HepG2 (cell line): Measurements from ENCODE around the gene ST3GAL5. TPM values are rescaled to one million over a fixed set of nuclear protein-coding genes. Genes with fewer than 3 reads are reported as not detected.

Experiments
- ATAC-seq: fragments of 200-7000 bp; cut with Tn5 transposase; 3 replicates; pipeline ENCODE4 v1.9.1; 2020; ENCODE audit warnings: mild to moderate bottlenecking, moderate library complexity
- BruUV-seq: library from RNA; stranded (reverse); fragments of 400-500 nt; replicated peaks from 2 replicates; lab custom pipeline; 2021; lab: Mats Ljungman, UMichigan
- CTCF ChIA-PET: fragments of 300-600 bp; formaldehyde crosslinking; extraction: SDS; loops from one replicate; lab custom pipeline; 2021; ENCODE audit warnings: low total read pairs, inconsistent platforms, low intra/inter-chr PET ratio; lab: Yijun Ruan, JAX
- POLR2A ChIA-PET: fragments of 350-600 bp; sonication (Branson Sonifier 250); formaldehyde crosslinking; loops from one replicate; lab custom pipeline; 2020; ENCODE audit warnings: antibody characterized with exemption, inconsistent platforms; lab: Yijun Ruan, JAX
- DNase-seq: peaks from one replicate; pipeline ENCODE4 v3.0.0-alpha.2; 2015; ENCODE audit warnings: low spot score
- FAIRE-seq: peaks from 3 replicates; lab custom pipeline; 2011; peaks lifted over from hg19 to GRCh38; lab: Jason Lieb, UNC
- H2AFZ ChIP-seq: one replicate; pipeline ENCODE4 v1.6.1; 2011; ENCODE audit warnings: low read length, inconsistent platforms
- H3K27ac ChIP-seq: fragments of 300-600 bp; 3 replicates; pipeline ENCODE4 v1.8.0; 2011; ENCODE audit warnings: mixed run types, mild to moderate bottlenecking, mixed read lengths, low read length, inconsistent platforms; ENCODE audit not compliant: insufficient read depth; ENCODE audit errors: extremely low read length
- H3K27me3 ChIP-seq, 2 experiments: fragments of 200-600 bp in 1 of 2; 2 replicates in 1 of 2; 3 replicates in 1 of 2; pipeline versions ENCODE4 v1.6.0 to v1.8.0; 2011; ENCODE audit warnings: low read length in 2 of 2, mild to moderate bottlenecking in 2 of 2, moderate library complexity in 2 of 2, inconsistent platforms in 1 of 2; ENCODE audit not compliant: insufficient read depth in 2 of 2, control insufficient read depth in 1 of 2
- H3K36me3 ChIP-seq, 2 experiments: fragments of 200-600 bp in 1 of 2; replicated peaks in 1 of 2; 2 replicates in 1 of 2; 3 replicates in 1 of 2; pipeline versions ENCODE4 v1.5.1 to v1.8.0; 2011; ENCODE audit warnings: low read length in 2 of 2, inconsistent platforms in 1 of 2; ENCODE audit not compliant: insufficient read depth in 2 of 2, control insufficient read depth in 1 of 2
- H3K4me1 ChIP-seq: 2 replicates; pipeline ENCODE4 v1.5.1; 2012; ENCODE audit warnings: low read length, inconsistent platforms; ENCODE audit not compliant: insufficient read depth
- H3K4me2 ChIP-seq: 2 replicates; pipeline ENCODE4 v1.6.0; 2011; ENCODE audit warnings: low read depth, low read length, inconsistent platforms
- H3K4me3 ChIP-seq, 3 experiments: fragments of 200-600 bp in 1 of 3; sonication (generic), shearing (Covaris generic) in 1 of 3; replicated peaks in 1 of 3; 2 replicates each; pipeline ENCODE4 v1.5.1; 2011 to 2016; ENCODE audit warnings: low read length in 3 of 3, inconsistent platforms in 2 of 3, low read depth in 2 of 3, mild to moderate bottlenecking in 2 of 3, control low read depth in 1 of 3, mixed read lengths in 1 of 3; ENCODE audit not compliant: insufficient read depth in 1 of 3
- H3K79me2 ChIP-seq: one replicate; pipeline ENCODE4 v1.6.1; 2011; ENCODE audit warnings: low read length, inconsistent platforms; ENCODE audit not compliant: insufficient read depth
- H3K9ac ChIP-seq: 2 replicates; pipeline ENCODE4 v1.6.0; 2011; ENCODE audit warnings: mild to moderate bottlenecking, low read depth, low read length, inconsistent platforms; ENCODE audit not compliant: insufficient read depth
- H3K9me3 ChIP-seq: 2 replicates; pipeline ENCODE4 v1.5.1; 2012; ENCODE audit warnings: mild to moderate bottlenecking, low read length
- H4K20me1 ChIP-seq: 2 replicates; pipeline ENCODE4 v1.6.0; 2011; ENCODE audit warnings: inconsistent platforms, mild to moderate bottlenecking, low read length, moderate library complexity; ENCODE audit not compliant: insufficient read depth
- HOXA5 ChIP-seq: sonication (generic); formaldehyde crosslinking; IDR thresholded peaks from 2 replicates; pipeline ENCODE4 v1.4.0; 2020; ENCODE audit warnings: missing genetic modification reagents
- MAFK ChIP-seq, 2 experiments: IDR thresholded peaks in 1 of 2; conservative IDR thresholded peaks in 1 of 2; 2 replicates each; pipeline ENCODE4 v1.6.1; 2011; ENCODE audit warnings: improper control_type of control experiment in 2 of 2, low read length in 2 of 2
- NR2C2 ChIP-seq: sonication (generic); formaldehyde crosslinking; IDR thresholded peaks from 2 replicates; pipeline ENCODE4 v1.4.0; 2020; ENCODE audit warnings: missing genetic modification reagents, mild to moderate bottlenecking, moderate library complexity, borderline replicate concordance
- RFX5 ChIP-seq: IDR thresholded peaks from 2 replicates; pipeline ENCODE4 v1.6.1; 2011; ENCODE audit warnings: low read depth, low read length, improper control_type of control experiment
- TFDP2 ChIP-seq: sonication (generic); formaldehyde crosslinking; IDR thresholded peaks from 2 replicates; pipeline ENCODE4 v1.4.0; 2020; ENCODE audit warnings: missing genetic modification reagents
- ZC3H4 ChIP-seq: sonication (generic); formaldehyde crosslinking; IDR thresholded peaks from 2 replicates; pipeline ENCODE4 v1.4.0; 2020; ENCODE audit warnings: missing genetic modification reagents, borderline replicate concordance
- ZFP37 ChIP-seq: sonication (generic); formaldehyde crosslinking; IDR thresholded peaks from 2 replicates; pipeline ENCODE4 v1.4.0; 2020; ENCODE audit warnings: missing genetic modification reagents, borderline replicate concordance
- ZNF12 ChIP-seq: sonication (generic); formaldehyde crosslinking; IDR thresholded peaks from 2 replicates; pipeline ENCODE4 v1.5.0; 2020; ENCODE audit warnings: missing genetic modification reagents
- ZNF34 ChIP-seq: sonication (generic); formaldehyde crosslinking; IDR thresholded peaks from 2 replicates; pipeline ENCODE4 v1.4.0; 2020; ENCODE audit warnings: mild to moderate bottlenecking, missing genetic modification reagents, borderline replicate concordance
- ZNF569 ChIP-seq: sonication (generic); formaldehyde crosslinking; IDR thresholded peaks from 2 replicates; pipeline ENCODE4 v1.5.0; 2020; ENCODE audit warnings: mild to moderate bottlenecking, missing genetic modification reagents, moderate library complexity, borderline replicate concordance
- ZNF652 ChIP-seq: IDR thresholded peaks from 2 replicates; pipeline ENCODE4 v1.6.1; 2016; ENCODE audit warnings: low read depth, borderline replicate concordance
- ZNF775 ChIP-seq: sonication (generic); formaldehyde crosslinking; IDR thresholded peaks from 2 replicates; pipeline ENCODE4 v1.4.0; 2020; ENCODE audit warnings: missing genetic modification reagents, mild to moderate bottlenecking, moderate library complexity, borderline replicate concordance
- WGBS: methylation state at CpG from one replicate; pipeline ENCODE4 v1.1.6; 2017; ENCODE audit warnings: low lambda C conversion rate; 5-methylcytosine and 5-hydroxymethylcytosine counted together
- in situ Hi-C: cut with HindIII; loops from 2 replicates; pipeline ENCODE4 v1.10.0; 2017; ENCODE audit warnings: low pct_unique_long_range_greater_than_20kb; ENCODE audit not compliant: extremely low pct_ligation_motif_present
- intact Hi-C: fragments of 100-400 bp; cut with micrococcal nuclease; formaldehyde crosslinking; loops from one replicate; pipeline ENCODE4 v1.10.0; 2022; ENCODE audit not compliant: unreplicated experiment
- polyA plus RNA-seq, 8 experiments: library from polyadenylated mRNA; depleted of rRNA in 3 of 8; stranded (reverse) in 7 of 8; unstranded in 1 of 8; fragments of >200 nt; fragmentation: Illumina TruSeq in 4 of 8; extraction: Trizol in 4 of 8; gene quantifications; 2 replicates each; pipeline versions ENCODE4 v1.2.1 to v1.2.3, GENCODE V29; 2011 to 2016; ENCODE audit warnings: low read depth in 4 of 8, missing spikeins in 1 of 8, mixed read lengths in 1 of 8; ENCODE audit not compliant: insufficient read depth in 1 of 8
- total RNA-seq, 5 experiments: library from RNA; depleted of rRNA; stranded (reverse); fragments of >200 nt; fragmentation: Illumina TruSeq; extraction: Trizol; gene quantifications; 2 replicates each; pipeline ENCODE4 v1.2.3, GENCODE V29; 2016; ENCODE audit warnings: low read depth in 1 of 5
- TF ChIP-seq, protein P1 (sequence below): sonication (generic); formaldehyde crosslinking; IDR thresholded peaks from 2 replicates; pipeline ENCODE4 v1.5.0; 2020; ENCODE audit warnings: mild to moderate bottlenecking, missing genetic modification reagents
- TF ChIP-seq, protein P2 (sequence below): sonication (generic); formaldehyde crosslinking; IDR thresholded peaks from 2 replicates; pipeline ENCODE4 v1.5.0; 2020; ENCODE audit warnings: mild to moderate bottlenecking, missing genetic modification reagents, moderate library complexity
- TF ChIP-seq, protein P3 (sequence below): IDR thresholded peaks from 2 replicates; pipeline ENCODE4 v1.4.0; 2020; ENCODE audit warnings: mild to moderate bottlenecking, missing genetic modification reagents

ST3GAL5 gene
- total and polyA plus RNA-seq, 2 of the 13 experiments (the other 11 are each of a cell fraction or from before 2014, with no cell fraction given), result 1.3 to 2.0 TPM

DNA sequence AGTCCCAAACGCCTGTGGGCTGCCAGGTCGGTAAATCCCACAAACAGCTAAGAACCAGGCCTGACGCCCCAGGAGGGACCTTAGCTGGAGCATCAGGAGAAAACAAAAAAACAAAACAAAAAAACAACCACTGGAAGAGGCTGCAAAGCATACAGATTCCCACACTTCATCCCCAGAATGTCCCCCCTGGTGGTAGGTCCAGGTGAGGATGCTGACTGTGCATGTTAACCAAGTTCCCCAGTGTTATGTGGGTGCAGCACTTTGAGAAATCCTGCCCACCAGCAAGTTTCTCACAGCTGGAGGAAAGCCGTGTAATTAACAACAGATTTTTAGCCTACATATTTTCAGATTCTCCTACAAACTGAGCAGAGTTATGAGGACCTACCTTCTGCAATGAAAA, 15.1 kb downstream of the ST3GAL5 start (continued):
- no peak for TF ChIP-seq ZNF652
- TF ChIP-seq ZNF775, result no peak
- TF ChIP-seq MAFK (conservative IDR thresholded peaks at IDR 0.05 in 1 of 2, IDR thresholded peaks at IDR 0.05 in 1 of 2; ENCODE audit: low read length in 2 of 2), result peak; percentile 69 to 80

GRCh38 chr2:85872536-85873161, 16.1 kb downstream of the ST3GAL5 start:
- FAIRE-seq (no peak), DNase-seq (no peak), ATAC-seq (peak; percentile 90)
- Histone ChIP-seq H3K4me1 (no peaks in the 10 kb centered on the region), H3K27me3 (peaks cover 0 to 11% of the 10 kb centered on the region in 2 experiments; a peak in 4 of 5 replicates), H3K27ac (no peak overlapping the region), H4K20me1 (no peaks in the 10 kb centered on the region), H3K9me3 (no peaks in the 10 kb centered on the region), H3K36me3 (no peaks in the 10 kb centered on the region), H3K4me2 (no peak overlapping the region), H3K79me2 (no peaks in the 10 kb centered on the region), H3K9ac (no peak overlapping the region), H2AFZ (no peak overlapping the region), H3K4me3 (no peak overlapping the region)
- ChIA-PET POLR2A (no interaction called here), CTCF (no interaction called here)
- no TSS peak for BruUV-seq
- WGBS, result 53% methylated on average over 15 of the region's 16 CpGs
- in situ Hi-C loops (no loop called here), intact Hi-C loops (no loop called here)
- TF ChIP-seq ZFP37 (CRISPR knock-in tag) (no peak), HOXA5 (no peak), ZNF12 (no peak), ZC3H4 (no peak), ZNF569 (CRISPR knock-in tag) (no peak), ZNF34 (CRISPR knock-in tag) (no peak), RFX5 (no peak), NR2C2 (CRISPR knock-in tag) (no peak), TFDP2 (CRISPR knock-in tag) (no peak)
- TF ChIP-seq, protein P1, sequence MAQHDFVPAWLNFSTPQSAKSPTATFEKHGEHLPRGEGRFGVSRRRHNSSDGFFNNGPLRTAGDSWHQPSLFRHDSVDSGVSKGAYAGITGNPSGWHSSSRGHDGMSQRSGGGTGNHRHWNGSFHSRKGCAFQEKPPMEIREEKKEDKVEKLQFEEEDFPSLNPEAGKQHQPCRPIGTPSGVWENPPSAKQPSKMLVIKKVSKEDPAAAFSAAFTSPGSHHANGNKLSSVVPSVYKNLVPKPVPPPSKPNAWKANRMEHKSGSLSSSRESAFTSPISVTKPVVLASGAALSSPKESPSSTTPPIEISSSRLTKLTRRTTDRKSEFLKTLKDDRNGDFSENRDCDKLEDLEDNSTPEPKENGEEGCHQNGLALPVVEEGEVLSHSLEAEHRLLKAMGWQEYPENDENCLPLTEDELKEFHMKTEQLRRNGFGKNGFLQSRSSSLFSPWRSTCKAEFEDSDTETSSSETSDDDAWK (CRISPR knock-in tag), result no peak
- TF ChIP-seq, protein P2, sequence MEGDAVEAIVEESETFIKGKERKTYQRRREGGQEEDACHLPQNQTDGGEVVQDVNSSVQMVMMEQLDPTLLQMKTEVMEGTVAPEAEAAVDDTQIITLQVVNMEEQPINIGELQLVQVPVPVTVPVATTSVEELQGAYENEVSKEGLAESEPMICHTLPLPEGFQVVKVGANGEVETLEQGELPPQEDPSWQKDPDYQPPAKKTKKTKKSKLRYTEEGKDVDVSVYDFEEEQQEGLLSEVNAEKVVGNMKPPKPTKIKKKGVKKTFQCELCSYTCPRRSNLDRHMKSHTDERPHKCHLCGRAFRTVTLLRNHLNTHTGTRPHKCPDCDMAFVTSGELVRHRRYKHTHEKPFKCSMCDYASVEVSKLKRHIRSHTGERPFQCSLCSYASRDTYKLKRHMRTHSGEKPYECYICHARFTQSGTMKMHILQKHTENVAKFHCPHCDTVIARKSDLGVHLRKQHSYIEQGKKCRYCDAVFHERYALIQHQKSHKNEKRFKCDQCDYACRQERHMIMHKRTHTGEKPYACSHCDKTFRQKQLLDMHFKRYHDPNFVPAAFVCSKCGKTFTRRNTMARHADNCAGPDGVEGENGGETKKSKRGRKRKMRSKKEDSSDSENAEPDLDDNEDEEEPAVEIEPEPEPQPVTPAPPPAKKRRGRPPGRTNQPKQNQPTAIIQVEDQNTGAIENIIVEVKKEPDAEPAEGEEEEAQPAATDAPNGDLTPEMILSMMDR (CRISPR knock-in tag), result peak; percentile 27; the same call in 1 of the 2 replicates
- TF ChIP-seq, protein P3, sequence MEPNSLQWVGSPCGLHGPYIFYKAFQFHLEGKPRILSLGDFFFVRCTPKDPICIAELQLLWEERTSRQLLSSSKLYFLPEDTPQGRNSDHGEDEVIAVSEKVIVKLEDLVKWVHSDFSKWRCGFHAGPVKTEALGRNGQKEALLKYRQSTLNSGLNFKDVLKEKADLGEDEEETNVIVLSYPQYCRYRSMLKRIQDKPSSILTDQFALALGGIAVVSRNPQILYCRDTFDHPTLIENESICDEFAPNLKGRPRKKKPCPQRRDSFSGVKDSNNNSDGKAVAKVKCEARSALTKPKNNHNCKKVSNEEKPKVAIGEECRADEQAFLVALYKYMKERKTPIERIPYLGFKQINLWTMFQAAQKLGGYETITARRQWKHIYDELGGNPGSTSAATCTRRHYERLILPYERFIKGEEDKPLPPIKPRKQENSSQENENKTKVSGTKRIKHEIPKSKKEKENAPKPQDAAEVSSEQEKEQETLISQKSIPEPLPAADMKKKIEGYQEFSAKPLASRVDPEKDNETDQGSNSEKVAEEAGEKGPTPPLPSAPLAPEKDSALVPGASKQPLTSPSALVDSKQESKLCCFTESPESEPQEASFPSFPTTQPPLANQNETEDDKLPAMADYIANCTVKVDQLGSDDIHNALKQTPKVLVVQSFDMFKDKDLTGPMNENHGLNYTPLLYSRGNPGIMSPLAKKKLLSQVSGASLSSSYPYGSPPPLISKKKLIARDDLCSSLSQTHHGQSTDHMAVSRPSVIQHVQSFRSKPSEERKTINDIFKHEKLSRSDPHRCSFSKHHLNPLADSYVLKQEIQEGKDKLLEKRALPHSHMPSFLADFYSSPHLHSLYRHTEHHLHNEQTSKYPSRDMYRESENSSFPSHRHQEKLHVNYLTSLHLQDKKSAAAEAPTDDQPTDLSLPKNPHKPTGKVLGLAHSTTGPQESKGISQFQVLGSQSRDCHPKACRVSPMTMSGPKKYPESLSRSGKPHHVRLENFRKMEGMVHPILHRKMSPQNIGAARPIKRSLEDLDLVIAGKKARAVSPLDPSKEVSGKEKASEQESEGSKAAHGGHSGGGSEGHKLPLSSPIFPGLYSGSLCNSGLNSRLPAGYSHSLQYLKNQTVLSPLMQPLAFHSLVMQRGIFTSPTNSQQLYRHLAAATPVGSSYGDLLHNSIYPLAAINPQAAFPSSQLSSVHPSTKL (CRISPR knock-in tag), result no peak
